Neural cell (in vitro differentiated cells): ENCODE data around the gene FIGNL2.

Source experiments
- CTCF ChIP-seq: fragments of 450-650 bp; IDR thresholded peaks from 2 replicates; pipeline ENCODE4 v1.5.1; 2014; ENCODE audit warnings: antibody characterized with exemption, mild to moderate bottlenecking, moderate library complexity; ENCODE audit not compliant: poor library complexity, severe bottlenecking
- EP300 ChIP-seq: fragments of 450-650 bp; conservative IDR thresholded peaks from 2 replicates; pipeline ENCODE4 v1.6.1; 2014; ENCODE audit warnings: antibody characterized with exemption, mild to moderate bottlenecking, moderate library complexity; ENCODE audit not compliant: poor library complexity, severe bottlenecking
- POLR2AphosphoS5 ChIP-seq: IDR thresholded peaks from 2 replicates; pipeline ENCODE4 v1.6.1; 2012
- RAD21 ChIP-seq: fragments of 450-650 bp; conservative IDR thresholded peaks from 2 replicates; pipeline ENCODE4 v1.6.1; 2014; ENCODE audit warnings: antibody characterized with exemption, mild to moderate bottlenecking, moderate library complexity
- REST ChIP-seq: IDR thresholded peaks from 2 replicates; pipeline ENCODE4 v1.6.1; 2012; ENCODE audit warnings: borderline replicate concordance
- TAF1 ChIP-seq: IDR thresholded peaks from 2 replicates; pipeline ENCODE4 v1.6.1; 2012; ENCODE audit warnings: low read depth

GRCh38 chr12:51811203-51812202 is 37.0 kb downstream of the FIGNL2 start:
- no peak for TF ChIP-seq CTCF
- no peak for TF ChIP-seq POLR2AphosphoS5
- TF ChIP-seq RAD21 = no peak
- no peak for TF ChIP-seq REST
- TF ChIP-seq EP300 = no peak
- no peak for TF ChIP-seq TAF1
